HG02981 (cell line): Measurements from ENCODE around the gene SLC37A4.

Experiments used
- ATAC-seq: cut with Tn5 transposase; IDR thresholded peaks from one replicate; pipeline ENCODE4 v1.9.1; 2021; ENCODE audit warnings: mild to moderate bottlenecking, moderate library complexity; ENCODE audit not compliant: unreplicated experiment

Gene SLC37A4

DNA sequence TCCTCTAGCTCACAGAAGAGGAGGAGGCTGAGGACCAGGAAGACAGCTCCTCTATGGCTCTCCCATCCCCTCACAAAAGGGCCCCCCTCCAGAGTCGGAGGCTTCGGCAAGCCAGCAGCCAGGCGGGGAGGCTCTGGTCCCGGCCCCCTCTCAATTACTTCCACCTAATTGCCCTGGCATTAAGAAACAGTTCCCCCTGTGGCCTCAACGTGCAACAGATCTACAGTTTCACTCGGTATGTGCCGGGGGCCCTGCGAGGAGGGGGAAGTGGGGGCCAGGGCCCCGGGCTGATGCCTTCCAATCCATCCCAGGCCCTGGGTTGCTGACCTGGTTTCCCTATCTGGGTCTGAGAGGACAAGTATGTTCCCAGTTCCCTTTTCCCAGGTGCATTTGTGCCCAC is 51.2 kb downstream of the SLC37A4 start:
- ATAC-seq: no peak

- no peak for ATAC-seq
Measured at GRCh38 chr11:118975771-118976709, 54.6 kb downstream of the SLC37A4 start.
